NK-92 (cell line): ENCODE measurements around the gene SHC1.

Source experiments
- DNase-seq: peaks from one replicate; lab custom pipeline; 2025; ENCODE audit not compliant: unreplicated experiment; lab: John Stamatoyannopoulos, UW

SHC1 gene

DNA sequence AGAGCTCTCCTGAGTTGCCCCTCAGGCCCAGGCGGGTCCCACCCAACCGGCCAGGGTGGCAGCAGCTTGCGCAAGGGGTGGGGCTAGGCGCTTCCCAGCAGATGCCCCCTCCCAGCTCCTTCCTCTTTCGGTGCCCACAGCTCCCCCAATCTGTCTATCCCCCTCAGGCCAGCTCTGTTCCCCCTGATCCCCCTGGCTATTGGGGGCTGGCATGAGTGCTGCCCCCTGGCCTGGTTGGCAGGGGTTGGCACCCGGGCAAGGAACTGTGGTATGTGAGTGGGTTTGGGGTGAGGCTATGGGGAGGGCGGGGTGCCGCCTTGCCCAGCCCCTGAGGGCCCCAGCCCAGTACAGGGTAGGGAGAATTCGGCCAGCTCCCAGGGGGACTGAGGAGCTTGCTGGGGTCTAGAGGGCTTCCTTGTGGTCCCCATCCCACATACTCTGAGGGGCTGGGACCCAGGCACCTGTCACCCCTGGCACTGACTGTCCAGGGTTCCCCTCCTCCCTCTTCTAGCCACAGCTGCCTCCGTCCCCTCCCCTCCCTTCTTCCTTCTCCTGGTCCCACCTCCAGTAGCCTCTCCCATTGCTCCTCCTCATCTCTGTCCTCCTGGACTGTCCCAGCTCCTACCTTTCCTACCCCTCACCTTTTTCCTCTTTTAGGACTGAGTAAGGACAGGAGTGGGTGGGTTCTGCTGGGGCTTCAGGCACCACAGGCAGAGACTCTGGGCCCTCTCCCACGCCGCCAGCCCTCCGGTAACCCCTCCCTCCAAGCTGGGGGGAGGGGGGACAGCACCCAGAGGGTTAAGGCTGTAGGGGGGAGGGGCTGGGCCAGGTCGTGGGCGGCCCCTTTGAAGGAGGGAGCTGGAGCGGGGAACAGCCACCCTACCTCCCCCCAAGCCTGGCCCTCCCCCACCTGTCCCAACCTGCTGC, 37.7 kb upstream of the SHC1 start:
- no peak for DNase-seq

DNA sequence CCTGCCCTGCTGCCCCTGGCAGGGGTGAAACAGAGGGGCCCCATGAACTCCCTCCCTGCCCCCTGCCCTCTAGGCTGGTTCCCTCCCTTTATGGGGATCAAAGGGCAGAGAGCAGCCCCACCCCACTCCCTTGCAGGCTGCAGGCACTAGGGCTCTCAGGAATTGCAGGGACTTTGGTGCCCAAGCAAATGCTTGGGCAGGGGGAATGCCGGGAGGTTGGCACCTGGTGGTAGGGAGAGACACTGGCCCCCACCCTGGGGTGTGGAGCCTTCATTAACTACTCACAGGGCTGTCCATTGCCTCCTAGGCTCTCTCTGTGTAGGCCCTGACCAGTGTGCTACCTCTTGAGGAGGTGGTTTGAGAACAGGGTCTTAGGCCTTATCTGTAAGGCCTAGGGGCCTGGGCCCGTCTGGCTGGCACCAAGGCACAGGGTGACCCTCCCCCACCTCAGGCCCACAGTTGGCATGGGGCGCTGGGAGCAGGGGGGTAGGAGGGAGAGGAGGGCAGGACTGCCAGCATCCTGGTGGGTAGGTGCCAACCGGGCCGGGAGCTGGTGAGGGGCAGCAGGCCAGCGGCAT, 36.8 kb upstream of the SHC1 start:
- no peak for DNase-seq

DNA sequence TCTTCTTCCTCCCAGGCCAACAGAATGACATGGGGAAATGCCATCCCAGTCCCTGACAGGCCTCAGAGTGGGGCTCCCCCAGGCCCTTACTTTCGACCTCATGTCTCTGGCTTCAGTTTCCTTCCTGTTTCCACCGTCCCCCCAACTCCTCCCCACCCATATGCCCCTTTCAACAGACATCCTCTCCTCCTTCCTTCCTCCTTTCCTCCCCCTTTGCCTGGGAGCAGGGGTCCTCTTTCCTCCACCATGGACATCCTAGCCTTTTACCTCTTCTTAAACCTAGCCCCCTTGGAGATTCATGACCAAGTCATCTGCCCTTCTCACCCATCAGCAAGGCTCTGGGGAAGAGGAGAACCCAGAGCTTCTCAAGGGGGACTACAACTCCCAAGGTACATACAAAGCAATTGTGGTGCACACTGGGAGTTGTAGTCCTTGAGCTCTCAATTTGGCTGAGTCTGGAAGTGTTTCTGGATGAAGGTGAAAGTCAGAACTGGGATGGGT, 36.1 kb upstream of the SHC1 start:
- DNase-seq = no peak

DNA sequence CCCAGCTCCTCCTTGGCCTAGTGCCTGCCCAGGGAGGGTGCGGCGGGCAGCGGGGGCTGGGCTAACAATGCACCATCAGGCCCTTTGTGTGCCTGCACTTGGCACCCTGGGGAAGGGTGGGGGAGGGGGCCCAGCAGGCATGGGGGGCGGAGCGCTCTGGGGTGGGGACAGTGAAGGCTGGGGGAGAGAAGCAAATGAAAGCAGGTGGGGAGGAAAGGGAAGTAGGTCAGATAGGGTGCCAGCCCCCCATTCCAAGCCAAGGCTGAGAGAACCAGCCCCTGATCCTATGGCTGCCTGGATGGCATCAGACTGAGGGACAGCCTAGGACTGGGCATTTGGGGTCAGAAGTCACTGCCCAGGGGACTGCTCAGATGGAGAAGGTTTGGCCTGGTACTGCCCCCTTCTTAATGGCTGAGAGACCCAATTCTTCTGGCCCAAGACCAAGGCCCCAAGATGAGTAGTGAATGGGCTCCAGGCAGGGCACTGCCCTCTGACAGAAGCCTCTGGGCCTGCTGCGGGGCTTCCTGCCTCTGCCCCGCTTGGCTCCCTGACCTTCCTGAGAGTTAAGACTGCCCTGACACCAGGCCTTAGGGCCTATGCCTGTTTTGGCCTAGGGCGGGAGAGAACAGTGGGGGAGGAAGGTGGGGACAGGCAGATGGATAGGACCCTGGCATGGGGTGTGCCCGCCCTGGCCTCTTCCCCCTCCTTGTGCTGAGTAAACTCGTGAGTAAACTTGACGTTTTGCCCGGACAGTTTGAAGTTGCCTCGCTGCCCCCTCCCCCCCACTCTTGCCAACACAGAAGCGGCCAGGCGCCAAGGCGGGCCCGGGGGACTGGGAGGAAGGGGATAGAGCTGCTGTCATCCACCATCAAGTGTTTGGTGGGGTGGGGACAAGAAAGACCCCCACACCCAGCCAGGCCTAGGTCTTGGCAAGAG, 34.8 kb upstream of the SHC1 start:
- no peak for DNase-seq

DNA sequence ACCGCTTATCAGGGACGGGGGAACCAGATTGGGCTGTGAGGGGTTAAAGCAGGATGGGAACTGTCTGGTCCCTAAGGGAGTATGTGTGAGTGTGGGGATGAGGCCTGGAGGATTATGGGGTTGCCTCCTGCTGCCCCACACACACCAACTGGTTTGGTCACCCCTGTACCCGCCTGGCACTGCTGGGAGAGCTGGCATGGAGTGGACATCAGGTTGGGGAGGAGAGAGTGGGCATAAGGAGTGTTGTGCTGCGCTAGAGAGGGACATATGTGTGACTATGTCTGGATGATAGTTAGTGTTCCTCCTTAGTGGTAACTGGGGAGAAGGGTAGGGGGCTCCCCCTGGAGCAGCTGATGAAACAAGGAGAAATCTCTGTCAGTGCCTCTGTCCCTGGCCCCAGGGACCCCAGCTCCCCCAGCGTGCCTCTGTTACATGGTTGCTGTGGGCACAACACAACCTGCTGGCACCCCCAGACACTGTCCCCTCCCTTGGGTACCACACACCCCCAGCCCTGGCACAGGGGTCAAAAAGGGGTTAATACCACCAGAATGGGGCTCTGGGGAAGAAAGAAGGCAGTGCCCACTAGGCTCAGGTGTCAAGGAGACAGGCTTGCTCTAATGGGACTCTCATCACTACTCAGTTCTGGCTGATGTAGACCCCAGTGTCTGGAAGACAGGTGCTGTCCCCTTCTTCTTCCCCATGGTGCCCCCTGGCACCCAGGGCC, 34.0 kb upstream of the SHC1 start:
- DNase-seq = no peak

DNA sequence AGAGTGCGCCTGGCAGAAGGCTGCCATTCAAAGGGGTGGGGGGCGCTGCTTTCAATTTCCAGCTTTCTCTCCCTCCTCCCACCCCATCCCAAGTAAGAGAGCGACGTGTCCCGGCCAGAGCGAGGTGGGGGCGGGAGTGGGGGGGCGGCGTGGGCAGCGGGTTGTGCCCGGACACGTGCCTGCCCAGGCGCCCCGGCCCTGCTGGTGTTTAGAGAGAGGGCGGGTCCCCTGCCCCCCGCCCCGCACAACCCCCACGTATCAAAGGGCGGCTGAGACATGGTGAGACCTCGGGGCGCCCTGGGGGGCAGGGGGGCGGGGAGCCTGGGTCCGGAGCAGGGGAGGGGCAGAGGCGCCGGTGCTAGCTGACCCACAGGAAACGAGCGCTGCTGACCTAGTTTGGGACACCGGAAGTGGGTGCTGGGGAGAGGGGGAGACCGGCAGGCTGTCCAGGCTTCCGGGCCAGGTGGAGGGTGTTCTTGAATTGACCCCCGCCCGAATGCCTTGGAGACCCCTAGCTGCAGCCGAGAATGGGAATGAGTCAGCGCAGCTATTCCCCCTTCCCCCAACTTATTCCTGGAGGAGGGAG, 33.3 kb upstream of the SHC1 start:
- DNase-seq = no peak

DNA sequence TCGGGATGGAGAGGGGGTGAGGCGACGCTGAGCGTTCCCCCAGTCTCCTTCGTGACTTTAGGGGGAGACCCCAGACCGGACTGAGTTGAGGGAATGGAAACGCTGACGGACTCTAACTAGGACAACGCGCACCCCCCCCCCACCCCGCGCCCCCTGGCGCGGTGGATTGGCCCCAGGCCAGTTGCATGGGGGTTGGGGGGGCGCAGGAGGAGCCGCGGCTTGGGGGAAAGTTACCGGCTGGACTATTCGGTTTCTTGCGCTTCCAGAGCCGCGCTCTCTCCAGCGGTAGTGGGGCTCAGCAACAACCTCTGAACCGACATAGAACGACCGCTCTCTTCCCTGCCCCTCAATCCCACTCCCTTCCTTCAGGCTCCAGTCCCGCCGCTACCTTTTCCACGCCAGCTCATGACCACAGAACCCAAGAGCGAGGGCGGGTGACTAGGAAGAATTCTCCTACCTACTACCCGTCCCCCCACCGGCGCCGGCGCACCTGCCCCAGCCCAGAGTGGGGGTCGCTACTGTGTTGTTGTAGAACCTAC, 32.7 kb upstream of the SHC1 start:
- DNase-seq = no peak

DNA sequence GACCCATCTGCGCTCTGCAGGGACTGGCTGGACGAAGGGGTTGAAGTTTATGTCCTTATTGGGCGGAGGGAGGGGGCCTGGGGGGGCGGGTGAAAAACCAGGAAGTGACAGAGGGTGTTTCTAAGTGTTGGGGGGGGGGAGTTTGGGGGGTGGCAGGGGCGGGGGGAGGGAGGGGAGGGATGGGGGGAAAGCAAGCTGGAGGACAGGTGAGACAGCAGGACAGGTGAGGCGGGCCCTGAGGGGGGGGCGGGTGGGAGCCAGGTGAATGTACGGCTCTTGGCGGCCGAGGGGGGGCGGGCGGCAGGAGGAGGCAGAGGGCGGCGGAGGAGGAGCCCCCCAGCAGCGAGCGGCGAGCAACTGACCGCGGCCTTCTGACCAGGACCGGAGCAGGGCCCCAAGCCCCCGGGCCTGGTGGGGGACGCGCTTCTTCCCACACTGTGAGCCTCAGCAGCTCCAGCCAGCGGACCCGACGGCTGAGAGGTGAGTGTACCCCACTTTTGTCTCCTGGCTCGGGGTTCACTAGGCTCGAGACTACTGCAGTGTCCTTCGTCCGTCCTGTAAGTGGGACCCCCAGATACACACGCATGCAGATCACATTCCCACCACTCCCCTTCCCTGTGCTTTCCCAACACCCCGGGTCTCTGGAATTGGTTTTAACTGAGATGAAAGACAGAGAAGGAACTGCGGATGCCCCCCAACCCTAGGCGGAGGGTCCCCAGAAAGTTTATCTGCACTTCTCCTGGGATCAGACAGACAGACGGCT, 32.1 kb upstream of the SHC1 start, which contains the start of gene ZBTB7B:
ZBTB7B (plus strand) TSS at position 339 of the 763 bp plus-strand sequence. CDS start 11,859 bp downstream, outside the sequence.
- DNase-seq = no peak

DNA sequence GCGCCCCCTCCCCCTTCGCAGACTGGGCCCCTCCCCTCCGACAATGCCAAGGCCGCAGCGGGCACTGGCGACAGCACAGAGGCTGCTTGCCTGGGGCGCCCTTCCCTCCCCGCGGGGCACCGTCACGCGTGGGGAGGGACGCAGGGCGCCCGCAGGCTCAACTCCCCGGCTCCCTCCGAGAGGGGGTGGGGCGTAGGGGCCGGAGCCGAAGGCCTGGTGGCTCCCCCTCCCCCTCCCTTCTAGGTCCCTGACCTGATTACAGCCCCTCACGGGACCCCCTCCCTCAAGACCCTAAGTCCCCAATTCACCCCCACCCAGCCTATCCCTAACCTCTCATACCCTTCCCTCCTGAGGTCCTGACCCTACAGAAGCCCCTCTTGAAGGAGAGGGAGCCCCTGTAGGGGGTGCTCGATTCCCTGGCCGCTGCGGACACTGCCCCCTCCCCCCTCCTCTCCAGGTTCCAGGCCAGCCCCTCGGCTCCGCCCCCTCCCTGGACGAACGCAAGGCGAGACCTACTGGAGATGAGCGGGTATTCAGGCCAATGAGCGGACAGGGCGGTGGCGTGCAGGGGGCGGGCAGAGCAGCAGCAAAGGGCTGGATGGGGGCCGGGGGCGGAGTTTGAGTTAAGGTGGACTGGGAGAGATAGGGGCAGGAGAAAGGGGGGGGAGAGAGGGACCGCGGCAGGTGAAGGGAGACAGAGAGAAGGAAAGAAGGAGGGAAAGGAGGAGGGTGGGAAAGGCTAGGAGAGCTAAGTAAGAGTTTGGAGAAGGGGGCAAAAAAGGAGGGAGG, 31.3 kb upstream of the SHC1 start:
- DNase-seq = peak; percentile 75

DNA sequence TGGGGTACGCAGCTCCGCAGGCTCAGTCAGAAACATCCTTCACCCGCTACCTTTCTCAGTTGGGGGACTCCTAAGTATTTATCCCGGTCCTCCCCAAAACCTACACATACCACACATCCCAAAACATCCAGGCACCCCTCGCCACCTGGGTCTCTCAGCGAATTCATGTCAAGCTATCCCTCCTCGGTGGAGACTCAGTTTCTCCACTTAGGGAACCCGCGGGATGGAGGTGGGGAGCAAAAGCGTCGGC, 30.8 kb upstream of the SHC1 start:
- no peak for DNase-seq

DNA sequence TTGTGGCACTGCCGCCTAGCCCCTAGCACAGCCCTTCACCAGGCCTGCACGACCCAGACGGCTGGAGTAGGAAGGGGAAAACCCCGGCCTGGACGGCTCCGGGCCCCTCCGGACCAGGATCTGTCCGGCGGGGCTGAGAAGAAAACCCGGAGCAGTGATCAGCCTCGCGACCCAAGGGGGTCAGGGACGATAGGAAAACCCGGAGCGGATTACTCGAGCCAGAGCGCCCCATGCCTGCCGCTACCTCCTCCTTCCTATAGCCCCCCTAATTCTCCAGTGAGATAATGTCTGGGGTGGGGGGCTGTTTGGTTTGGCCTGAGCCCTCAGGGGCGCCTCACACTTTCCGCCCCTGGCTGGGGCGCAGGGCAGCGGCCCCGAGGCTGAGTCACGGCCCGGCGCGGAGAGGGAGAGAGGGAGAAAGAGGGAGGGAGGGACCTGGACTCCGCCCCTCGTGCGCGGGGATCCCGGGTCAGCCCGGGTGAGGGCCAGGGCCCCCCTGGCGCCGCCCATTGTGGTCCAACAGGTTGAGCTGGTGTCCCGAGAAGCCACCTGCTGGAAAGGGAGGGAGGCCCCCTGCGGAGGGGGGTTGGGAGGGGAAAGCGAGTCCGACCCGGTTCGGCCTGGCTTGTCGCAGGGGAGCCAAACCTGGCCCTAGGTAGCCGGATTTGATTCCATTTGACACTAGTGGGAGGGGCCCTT, 30.3 kb upstream of the SHC1 start:
- no peak for DNase-seq

DNA sequence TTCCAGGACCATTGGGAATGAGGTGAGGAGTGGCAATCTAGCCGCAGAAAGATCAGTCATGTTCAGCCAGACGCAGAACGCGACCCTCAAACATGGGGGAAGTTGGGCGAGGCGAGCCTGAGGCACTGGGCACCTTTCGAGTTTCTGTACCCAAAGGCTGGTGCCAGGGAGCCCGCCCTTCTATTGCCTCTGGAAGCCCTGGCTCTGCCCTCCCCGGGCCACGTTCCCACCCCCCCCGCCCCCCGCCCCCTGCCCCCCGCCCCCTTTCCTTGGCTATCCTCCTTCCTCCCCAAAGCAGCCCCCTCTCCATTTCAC, 29.8 kb upstream of the SHC1 start:
- no peak for DNase-seq

DNA sequence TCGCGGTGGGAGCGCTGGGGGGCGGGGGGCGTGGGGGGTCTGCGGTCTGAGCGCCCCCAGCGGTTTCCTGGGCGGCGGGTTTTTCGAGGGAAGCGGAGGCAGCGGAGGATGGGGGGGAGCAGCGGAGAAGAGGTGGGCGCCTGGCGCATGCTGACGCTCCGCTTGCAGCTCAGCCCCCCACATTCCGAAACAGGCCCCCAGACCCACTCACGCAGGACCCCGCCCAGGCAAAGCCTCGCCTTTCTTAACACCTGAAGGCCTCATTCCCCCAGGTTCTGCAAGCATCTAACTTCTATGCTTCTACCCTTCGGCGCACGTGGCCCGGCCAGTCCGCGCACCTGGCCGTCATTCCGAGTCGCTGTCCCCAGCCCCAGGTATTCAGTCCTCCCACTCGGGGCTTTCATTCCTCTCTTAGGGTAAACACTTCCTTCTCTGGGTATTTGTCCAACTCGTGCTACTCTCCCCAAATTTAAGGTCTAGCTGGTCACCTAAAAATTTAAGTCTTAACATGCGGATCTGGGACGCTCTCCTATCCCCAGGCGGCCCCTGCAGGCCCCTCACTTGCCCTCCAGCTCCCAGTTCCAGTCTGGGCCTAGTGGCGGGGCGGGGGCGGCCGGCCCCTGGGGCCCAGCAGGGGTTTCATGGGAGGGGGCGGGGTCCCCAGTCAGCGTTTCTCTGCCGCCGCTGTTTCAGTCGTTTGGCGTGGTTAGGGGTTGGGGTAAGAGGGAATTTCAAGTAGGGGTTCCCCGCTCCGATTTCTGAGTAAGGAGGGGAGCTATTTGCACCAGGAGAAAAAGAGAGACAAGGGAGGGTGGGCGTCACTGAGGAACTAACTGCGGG, 29.2 kb upstream of the SHC1 start:
- DNase-seq = no peak

DNA sequence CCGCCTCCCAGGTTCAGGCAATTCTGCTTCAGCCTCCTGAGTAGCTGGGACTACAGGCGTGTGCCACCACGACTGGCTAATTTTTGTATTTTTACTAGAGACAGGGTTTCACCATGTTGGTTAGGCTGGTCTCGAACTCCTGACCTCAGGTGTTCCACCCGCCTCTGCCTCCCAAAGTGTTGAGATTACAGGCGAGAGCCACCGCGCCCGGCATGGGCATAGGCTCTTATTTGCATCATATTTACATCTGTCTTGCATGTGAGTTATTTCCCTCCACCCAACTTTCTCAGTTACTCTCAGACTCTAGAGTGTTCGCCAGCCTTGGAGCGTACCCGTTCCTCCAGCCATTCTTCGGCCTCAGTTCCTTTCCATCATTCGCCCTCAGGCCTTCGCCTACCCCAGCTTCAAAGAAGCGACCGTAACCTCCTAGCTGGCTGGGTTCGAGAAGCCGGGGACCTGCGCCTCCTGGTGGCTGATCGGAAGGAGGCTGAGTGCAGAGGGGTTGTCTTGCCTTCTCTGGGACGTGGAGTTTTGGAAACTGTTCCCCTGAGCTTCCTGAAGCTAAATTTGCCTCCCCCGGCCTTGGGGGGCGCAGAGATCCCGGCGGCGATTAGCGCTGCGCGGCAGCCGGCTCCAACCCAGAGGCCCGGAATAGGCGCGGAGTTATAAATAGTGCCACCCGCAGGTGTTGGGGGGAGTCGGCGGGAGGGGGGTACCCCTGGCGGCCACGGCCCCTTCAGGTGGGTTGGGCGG, 28.4 kb upstream of the SHC1 start:
- no peak for DNase-seq

DNA sequence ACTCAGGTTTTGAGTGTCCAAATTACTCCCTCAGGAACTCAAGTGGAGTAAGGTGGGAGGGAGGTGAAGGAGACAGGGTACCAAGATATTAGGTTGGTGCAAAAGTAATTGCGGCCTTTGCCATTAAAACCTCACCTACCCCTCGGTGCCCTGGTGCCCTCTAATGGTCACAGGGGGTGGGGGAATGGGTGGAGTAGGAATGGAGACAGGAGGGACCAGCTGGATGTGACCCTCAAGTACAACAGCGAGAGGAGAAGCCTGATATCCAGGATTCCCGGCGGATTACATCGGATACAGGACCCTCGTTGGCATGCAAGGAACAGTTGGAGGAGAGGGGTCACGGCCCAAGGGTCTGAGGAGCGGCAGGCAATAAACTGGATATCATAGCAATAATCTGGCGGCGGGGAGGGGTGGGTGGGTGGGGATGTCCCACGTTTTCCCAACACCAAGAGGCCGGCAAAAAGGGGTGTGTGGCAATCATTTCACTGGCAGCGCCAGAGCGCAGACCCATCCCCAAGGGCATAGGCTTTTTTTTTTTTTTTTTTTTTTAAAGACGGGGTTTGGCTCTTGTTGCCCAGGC, 27.7 kb upstream of the SHC1 start:
- DNase-seq = no peak

DNA sequence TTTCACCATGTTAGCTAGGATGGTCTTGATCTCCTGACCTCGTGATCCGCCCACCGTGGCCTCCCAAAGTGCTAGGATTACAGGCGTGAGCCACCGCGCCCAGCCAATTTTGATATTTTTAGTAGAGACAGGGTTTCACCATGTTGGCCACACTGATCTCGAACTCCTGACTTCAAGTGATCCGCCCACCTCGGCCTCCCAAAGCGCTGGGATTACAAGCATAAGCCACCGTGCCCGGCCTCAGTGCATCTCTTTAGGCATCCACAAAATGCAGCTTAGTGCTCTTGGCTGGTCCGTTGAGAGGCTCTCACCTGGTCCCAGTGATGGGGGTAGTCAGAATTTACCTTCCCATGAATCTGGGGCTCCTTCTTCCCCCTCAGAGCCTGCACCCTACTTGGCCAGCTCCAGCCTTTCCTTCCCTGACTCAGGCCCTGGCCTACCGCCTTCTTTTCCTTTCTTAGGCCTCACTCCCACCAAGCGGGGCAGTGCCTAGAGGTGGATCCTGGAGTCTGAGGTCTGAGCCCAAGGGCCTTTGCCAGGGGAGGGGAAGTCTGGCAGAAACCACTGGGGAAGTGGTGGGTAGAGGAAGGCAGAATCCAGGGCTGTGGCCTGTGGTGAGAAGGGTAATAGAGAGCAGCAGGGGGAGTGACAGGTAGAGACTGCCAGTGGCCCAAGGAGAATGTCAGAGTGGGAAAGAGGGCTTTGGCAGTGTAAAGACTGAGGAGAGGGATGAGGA, 26.6 kb upstream of the SHC1 start:
- no peak for DNase-seq
